ENCODE measurements around the gene SIVA1. TPM values are rescaled to one million over a fixed set of nuclear protein-coding genes. Genes with fewer than 3 reads are reported as not detected.

SIVA1 gene
- total and polyA plus RNA-seq, 8 donors, result 29.1 to 136 (median 42.6) TPM

- TF ChIP-seq CTCF (IDR thresholded peaks at IDR 0.05), result no peak
- peak in 3 of 6 donors; percentile 43 to 69 (median 53) for DNase-seq
- WGBS, 2 donors, result 77 to 82% methylated on average over 19 of the region's 19 CpGs
- no peak for ATAC-seq
- intact Hi-C loops (cut with DNase I), result no loop called here
- Histone ChIP-seq H3K9me3 (no peaks in the 10 kb centered on the region), H3K4me1 (peaks cover 17 to 30% (median 18%) of the 10 kb centered on the region in 3 donors), H3K27me3 (no peaks in the 10 kb centered on the region), H3K36me3 (no peaks in the 10 kb centered on the region), H3K4me3 (no peak overlapping the region), H3K27ac (no peak overlapping the region)
- no peak for FAIRE-seq
These were observed 50.4 kb downstream of the SIVA1 start for GRCh38 chr14:104803280-104803911.

- TF ChIP-seq CTCF (IDR thresholded peaks at IDR 0.05), result no peak
- Histone ChIP-seq H3K4me3 (no peak overlapping the region), H3K27me3 (no peaks in the 10 kb centered on the region), H3K36me3 (no peaks in the 10 kb centered on the region), H3K27ac (no peak overlapping the region), H3K4me1 (peaks cover 17 to 30% (median 18%) of the 10 kb centered on the region in 3 donors), H3K9me3 (no peaks in the 10 kb centered on the region)
- DNase-seq (peak in 3 of 6 donors; percentile 16 to 54 (median 51)), FAIRE-seq (no peak), ATAC-seq (no peak)
- 84 to 85% methylated on average over 15 of the region's 15 CpGs for WGBS, 2 donors
- intact Hi-C loops (cut with DNase I), result no loop called here
These were observed 51.0 kb downstream of the SIVA1 start for GRCh38 chr14:104803912-104804410.

- no peak overlapping the region for H3K4me3 ChIP-seq
- no peaks in the 10 kb centered on the region for H3K27me3 ChIP-seq
- intact Hi-C loops (cut with DNase I), result no loop called here
- FAIRE-seq (no peak), ATAC-seq (no peak), DNase-seq (peak in 4 of 6 donors; percentile 12 to 51 (median 27))
- no peaks in the 10 kb centered on the region for H3K36me3 ChIP-seq
- peaks cover 17 to 28% (median 18%) of the 10 kb centered on the region in 3 donors for H3K4me1 ChIP-seq
- TF ChIP-seq CTCF (IDR thresholded peaks at IDR 0.05), result no peak
- no peaks in the 10 kb centered on the region for H3K9me3 ChIP-seq
- peak overlapping the region in 2 of 4 donors; percentile 3 to 31 for H3K27ac ChIP-seq
- 82 to 85% methylated on average over 17 to 18 of the region's 18 CpGs for WGBS, 2 donors
These were observed 51.8 kb downstream of the SIVA1 start for GRCh38 chr14:104804481-104805325.

GRCh38 chr14:104805326-104805678, 52.4 kb downstream of the SIVA1 start:
- peaks cover 17 to 25% (median 18%) of the 10 kb centered on the region in 3 donors for H3K4me1 ChIP-seq
- ATAC-seq, result peak; percentile 9 to 48 (median 30)
- intact Hi-C loops (cut with DNase I), result no loop called here
- no peaks in the 10 kb centered on the region for H3K9me3 ChIP-seq
- peak overlapping the region in 2 of 4 donors; percentile 3 to 31 for H3K27ac ChIP-seq
- 51 to 58% methylated on average over 3 of the region's 3 CpGs for WGBS, 2 donors
- TF ChIP-seq CTCF (IDR thresholded peaks at IDR 0.05), result no peak
- H3K36me3 ChIP-seq, result no peaks in the 10 kb centered on the region
- DNase-seq, result peak; percentile 43 to 78 (median 70)
- H3K27me3 ChIP-seq, result no peaks in the 10 kb centered on the region
- FAIRE-seq, result no peak
- no peak overlapping the region for H3K4me3 ChIP-seq
